HL-60/S4 (cell line): Measurements from ENCODE around the gene TFCP2.

Experiments used
- in situ Hi-C: fragments of 300-500 bp; cut with MboI; formaldehyde crosslinking; loops from 2 replicates; pipeline ENCODE4 v1.14.3; 2022; ENCODE audit warnings: low sequenced_read_pairs

Gene TFCP2

GRCh38 chr12:51047655-51048540 is 125.0 kb downstream of the TFCP2 start, which contains the start of gene LETMD1:
Gene LETMD1, plus strand, starts transcription at chr12:51048327. Its CDS starts 30 bp downstream, at chr12:51048357.
- in situ Hi-C loops, result no loop called here
